Osteocyte (in vitro differentiated cells): ENCODE measurements around the gene TGM2. TPM values are rescaled to one million over a fixed set of nuclear protein-coding genes. Genes with fewer than 3 reads are reported as not detected.

ENCODE experiments used
- DNase-seq: peaks from one replicate; pipeline ENCODE4 v3.0.0; 2021; ENCODE audit warnings: mixed read lengths; ENCODE audit not compliant: unreplicated experiment; ENCODE audit errors: extremely low spot score
- H3K27ac Mint-ChIP-seq: one replicate; pipeline ENCODE4 v1.8.0; 2021; ENCODE audit warnings: mild to moderate bottlenecking, mixed read lengths; ENCODE audit not compliant: unreplicated experiment
- H3K27me3 Mint-ChIP-seq: one replicate; pipeline ENCODE4 v1.8.0; 2021; ENCODE audit warnings: mixed read lengths; ENCODE audit not compliant: unreplicated experiment
- H3K36me3 Mint-ChIP-seq: one replicate; pipeline ENCODE4 v1.8.0; 2021; ENCODE audit warnings: mixed read lengths; ENCODE audit not compliant: unreplicated experiment
- H3K4me1 Mint-ChIP-seq: one replicate; pipeline ENCODE4 v1.8.0; 2021; ENCODE audit warnings: mixed read lengths; ENCODE audit not compliant: unreplicated experiment
- H3K4me3 Mint-ChIP-seq: one replicate; pipeline ENCODE4 v1.8.0; 2021; ENCODE audit warnings: mild to moderate bottlenecking, moderate library complexity, mixed read lengths; ENCODE audit not compliant: unreplicated experiment
- H3K9me3 Mint-ChIP-seq: one replicate; pipeline ENCODE4 v1.8.0; 2021; ENCODE audit warnings: mixed read lengths; ENCODE audit not compliant: unreplicated experiment
- CTCF ChIP-seq: fragments of 200-600 bp; sonication (generic); IDR thresholded peaks from 2 replicates; pipeline ENCODE4 v1.5.0; 2021; ENCODE audit warnings: antibody characterized with exemption, mild to moderate bottlenecking, moderate library complexity
- total RNA-seq: library from RNA; stranded (reverse); gene quantifications from 2 replicates; pipeline ENCODE4 v1.2.1, GENCODE V29; 2021

Gene TGM2
- total RNA-seq, 1 donor from 2014 or later: 29.2 TPM

GRCh38 chr20:38123021-38123587 is 42.0 kb downstream of the TGM2 start:
- H3K4me3 Mint-ChIP-seq: no peak overlapping the region
- no peaks in the 10 kb centered on the region for H3K36me3 Mint-ChIP-seq
- peak; percentile 56 for DNase-seq
- H3K27me3 Mint-ChIP-seq: no peaks in the 10 kb centered on the region
- no peak for TF ChIP-seq CTCF
- peak overlapping the region; percentile 86 for H3K27ac Mint-ChIP-seq
- no peaks in the 10 kb centered on the region for H3K9me3 Mint-ChIP-seq
- peaks cover 38% of the 10 kb centered on the region for H3K4me1 Mint-ChIP-seq

- DNase-seq: peak; percentile 54
- peaks cover 8% of the 10 kb centered on the region for H3K9me3 Mint-ChIP-seq
- H3K4me1 Mint-ChIP-seq: peaks cover 37% of the 10 kb centered on the region
- H3K27ac Mint-ChIP-seq: no peak overlapping the region
- no peaks in the 10 kb centered on the region for H3K36me3 Mint-ChIP-seq
- H3K27me3 Mint-ChIP-seq: no peaks in the 10 kb centered on the region
- no peak for TF ChIP-seq CTCF
- no peak overlapping the region for H3K4me3 Mint-ChIP-seq
These were observed 43.3 kb downstream of the TGM2 start for GRCh38 chr20:38121741-38122140.

GRCh38 chr20:38120625-38120988 is 44.5 kb downstream of the TGM2 start:
- Mint-ChIP-seq H3K27me3 (no peaks in the 10 kb centered on the region), H3K36me3 (no peaks in the 10 kb centered on the region), H3K27ac (no peak overlapping the region), H3K4me3 (no peak overlapping the region), H3K4me1 (peaks cover 25% of the 10 kb centered on the region), H3K9me3 (peaks cover 11% of the 10 kb centered on the region)
- TF ChIP-seq CTCF: no peak
- peak; percentile 63 for DNase-seq

- no peak for TF ChIP-seq CTCF
- Mint-ChIP-seq H3K4me3 (no peak overlapping the region), H3K9me3 (peaks cover 11% of the 10 kb centered on the region), H3K27ac (no peak overlapping the region), H3K4me1 (peaks cover 18% of the 10 kb centered on the region), H3K36me3 (no peaks in the 10 kb centered on the region), H3K27me3 (no peaks in the 10 kb centered on the region)
- DNase-seq: peak; percentile 6
These were observed 45.6 kb downstream of the TGM2 start for GRCh38 chr20:38119446-38119845.

- Mint-ChIP-seq H3K4me1 (peaks cover 12% of the 10 kb centered on the region), H3K4me3 (no peak overlapping the region), H3K36me3 (no peaks in the 10 kb centered on the region), H3K27ac (no peak overlapping the region), H3K9me3 (peaks cover 11% of the 10 kb centered on the region), H3K27me3 (no peaks in the 10 kb centered on the region)
- peak; percentile 7 for DNase-seq
- TF ChIP-seq CTCF: no peak
These were observed 47.4 kb downstream of the TGM2 start for GRCh38 chr20:38117635-38118034.
